Fibroblast of skin of left quadriceps (primary cell): ENCODE results near the gene HIVEP1.
"Not testable (repeated sequence)": the region's sequence is repeated elsewhere in the genome, so short reads cannot be mapped to it uniquely, and the experiment has no call there.

Experiments used
- DNase-seq, 2 experiments: peaks; one replicate each; pipeline ENCODE4 v3.0.0-alpha.2; 2013; ENCODE audit warnings: low read depth in 2 of 2

Gene HIVEP1

DNA sequence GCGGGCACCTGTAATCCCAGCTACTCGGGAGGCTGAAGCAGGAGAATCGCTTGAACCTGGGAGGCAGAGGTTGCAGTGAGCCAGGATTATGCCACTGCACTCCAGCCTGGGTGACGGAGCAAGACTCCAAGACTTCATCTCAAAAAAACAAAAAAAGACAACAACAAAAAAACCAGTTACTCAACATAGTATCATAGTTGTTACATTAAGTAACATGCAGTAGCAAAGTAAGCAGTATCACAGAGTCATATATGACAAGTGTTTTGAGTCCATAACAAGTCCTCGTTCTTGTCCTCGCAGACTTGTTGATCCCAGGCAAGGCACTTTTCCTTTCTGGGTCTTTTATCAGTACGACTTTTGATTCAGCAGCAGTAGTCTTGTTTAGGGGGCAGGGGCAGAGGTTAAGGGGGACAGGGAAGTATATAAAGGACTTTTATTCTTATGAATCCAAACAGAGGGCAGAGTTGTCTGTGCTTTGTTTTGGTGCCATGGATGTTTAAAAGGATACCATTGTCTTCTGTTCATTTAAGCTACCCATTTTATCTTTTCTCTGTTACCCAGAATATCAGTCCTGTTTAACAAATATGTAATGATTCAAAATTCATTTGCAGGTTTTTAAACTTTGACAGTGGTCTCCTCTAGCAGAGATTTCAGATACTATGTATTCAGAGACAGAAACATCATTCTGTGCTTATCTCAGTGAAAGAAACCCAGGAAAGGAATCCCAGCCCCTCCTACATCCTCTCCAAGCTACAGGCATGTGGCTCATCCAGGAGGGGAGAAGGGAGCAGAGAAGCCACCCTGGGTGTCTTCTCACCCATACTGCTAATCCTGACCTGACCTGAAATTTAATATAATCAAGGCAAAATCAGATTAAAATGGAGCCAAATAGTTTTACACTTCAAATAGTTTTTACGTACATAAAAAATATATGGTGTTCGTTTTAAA is 140.2 kb downstream of the HIVEP1 start:
- no peak for DNase-seq

GRCh38 chr6:12155769-12156168 is 143.7 kb downstream of the HIVEP1 start:
- not testable (repeated sequence) for DNase-seq

- DNase-seq = no peak
Measured at GRCh38 chr6:12158686-12159415, 146.7 kb downstream of the HIVEP1 start.

DNA sequence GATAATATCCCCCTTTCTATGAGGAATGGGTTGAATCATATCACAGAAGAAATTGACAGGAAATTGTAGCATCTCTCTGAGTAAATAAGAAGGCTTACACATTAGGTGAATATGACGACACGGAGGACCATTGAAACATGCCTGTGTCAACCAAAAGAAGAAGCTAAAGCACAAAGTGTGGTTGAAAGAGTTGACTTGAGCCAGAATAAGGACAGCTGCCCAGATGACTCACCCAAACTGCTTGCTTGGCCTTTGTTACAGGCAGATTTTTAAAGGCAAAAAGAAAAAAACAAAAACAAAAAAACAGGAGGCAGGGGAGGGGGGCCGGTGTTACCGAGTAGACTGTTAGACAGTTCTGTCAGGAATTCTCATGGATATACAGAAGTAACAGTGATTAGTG is 148.2 kb downstream of the HIVEP1 start:
- no peak for DNase-seq

DNA sequence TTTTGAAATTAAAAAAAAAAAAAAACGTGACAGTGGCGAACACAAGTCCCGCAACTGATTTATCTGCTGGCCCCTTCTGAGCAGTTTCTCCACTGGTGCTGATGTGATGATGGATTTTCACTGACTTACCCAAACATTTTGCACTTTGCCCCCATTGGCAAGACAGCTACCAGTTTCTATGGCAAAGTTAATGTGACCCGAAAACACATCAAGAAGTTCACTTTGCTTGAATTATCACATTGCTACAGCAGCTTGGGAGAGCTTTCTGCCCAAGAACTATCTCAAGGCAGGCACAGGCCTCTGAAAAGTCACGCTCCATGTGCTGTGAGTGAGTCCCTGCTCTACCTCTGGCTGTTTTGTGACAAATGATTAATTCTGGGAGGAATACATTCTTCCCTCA is 150.1 kb downstream of the HIVEP1 start:
- DNase-seq = no peak

- DNase-seq = no peak
Measured at GRCh38 chr6:12163149-12163548, 151.0 kb downstream of the HIVEP1 start.

GRCh38 chr6:12163744-12164507 is 151.8 kb downstream of the HIVEP1 start:
- DNase-seq = no peak

DNA sequence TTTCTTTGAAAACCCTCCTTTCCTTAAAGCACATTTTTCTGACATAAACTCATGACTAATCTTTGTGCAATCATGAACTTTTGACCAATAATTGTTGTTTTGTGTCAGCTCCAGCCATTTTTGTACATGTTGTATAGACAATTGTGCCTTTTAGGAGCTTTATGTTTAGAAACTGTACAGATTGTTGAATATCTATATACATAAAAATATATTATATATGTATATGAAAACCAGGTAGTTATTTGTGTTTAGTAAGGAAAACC is 152.3 kb downstream of the HIVEP1 start:
- no peak for DNase-seq

DNA sequence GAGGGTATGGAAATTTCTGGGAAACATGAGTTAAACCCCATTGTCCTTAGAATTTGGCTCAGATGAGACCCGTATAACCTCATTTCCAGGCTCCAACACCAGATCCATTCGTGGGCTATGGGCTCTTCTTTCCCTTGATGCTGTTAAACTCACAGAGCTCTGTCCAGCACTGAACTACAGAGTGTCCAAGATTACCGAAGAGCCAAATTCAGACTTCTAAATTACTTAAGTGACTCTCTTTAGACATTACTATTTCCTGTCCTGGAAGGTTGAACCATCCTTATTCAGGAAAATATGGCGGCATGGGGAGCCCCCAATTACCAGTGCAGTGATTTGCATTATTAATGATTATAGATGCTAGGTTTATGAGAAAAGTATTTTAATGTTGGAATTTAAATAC is 153.2 kb downstream of the HIVEP1 start:
- DNase-seq = no peak

DNA sequence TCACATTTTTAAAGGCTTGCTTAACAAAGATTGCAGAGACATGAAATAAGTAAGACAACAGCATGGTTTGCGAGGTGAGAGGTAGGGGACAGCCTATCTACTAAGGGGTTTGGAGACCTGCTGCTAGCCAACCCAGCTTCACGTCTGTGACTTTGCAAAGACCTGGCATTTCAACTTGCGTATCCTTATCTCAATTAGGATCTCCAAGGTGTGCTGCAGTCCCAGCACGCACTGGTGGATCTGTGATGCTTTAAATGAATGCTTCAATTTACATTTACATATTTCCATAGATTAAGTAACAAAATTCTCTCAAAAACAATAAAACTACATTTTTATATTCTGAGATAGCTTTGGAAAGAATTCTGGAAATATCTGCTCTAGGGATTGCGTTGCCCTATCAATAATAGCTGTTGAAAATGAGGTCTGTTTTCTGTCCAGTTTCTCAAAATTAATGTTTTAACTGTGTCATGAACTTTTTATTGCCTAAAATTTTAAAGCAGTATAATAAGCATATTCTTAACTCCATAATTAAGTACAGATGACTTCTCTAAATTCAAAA is 153.7 kb downstream of the HIVEP1 start:
- no peak for DNase-seq

GRCh38 chr6:12169377-12169776 is 157.3 kb downstream of the HIVEP1 start:
- no peak for DNase-seq

GRCh38 chr6:12170351-12171092 is 158.4 kb downstream of the HIVEP1 start:
- DNase-seq = no peak

DNA sequence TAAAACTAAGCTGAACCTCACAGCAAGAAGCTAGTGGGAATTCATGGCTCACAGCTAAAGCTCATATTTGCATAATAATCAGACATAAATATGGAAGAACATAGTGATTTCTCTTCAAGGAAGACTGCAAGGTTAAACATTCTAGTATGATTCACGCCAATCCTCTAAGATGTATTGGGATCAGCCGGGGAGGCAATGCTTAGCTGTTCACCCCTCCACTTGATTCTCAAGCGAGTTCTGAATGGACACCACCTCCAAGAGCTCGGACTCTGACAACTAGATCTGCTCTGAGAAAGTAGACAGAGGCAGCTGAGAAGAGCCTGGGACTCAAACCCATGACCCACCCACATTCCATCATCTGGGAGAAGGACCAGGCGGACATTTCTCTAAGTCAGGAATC is 159.6 kb downstream of the HIVEP1 start:
- DNase-seq = no peak

- DNase-seq = no peak
Measured at GRCh38 chr6:12172572-12172971, 160.5 kb downstream of the HIVEP1 start.

- DNase-seq = no peak
Measured at GRCh38 chr6:12173181-12173580, 161.1 kb downstream of the HIVEP1 start.

DNA sequence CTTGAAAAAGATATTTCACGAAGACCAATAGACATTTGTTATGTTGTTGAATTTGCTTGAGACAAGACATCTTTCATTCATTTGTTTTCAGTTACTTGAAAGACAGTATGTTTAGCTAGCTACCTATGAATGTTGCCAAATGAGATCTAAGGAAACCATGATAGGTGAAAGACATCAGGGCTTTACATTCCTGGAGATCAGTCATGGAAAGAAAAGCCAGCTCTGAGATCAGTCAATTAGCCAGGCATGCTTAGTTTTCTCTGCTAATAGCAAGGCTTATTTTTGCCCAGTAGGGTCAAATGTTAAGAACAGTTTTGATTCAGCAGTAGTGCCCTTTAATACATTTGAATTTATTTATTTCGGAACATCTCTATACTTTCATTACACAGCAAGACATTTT is 161.5 kb downstream of the HIVEP1 start:
- no peak for DNase-seq

DNA sequence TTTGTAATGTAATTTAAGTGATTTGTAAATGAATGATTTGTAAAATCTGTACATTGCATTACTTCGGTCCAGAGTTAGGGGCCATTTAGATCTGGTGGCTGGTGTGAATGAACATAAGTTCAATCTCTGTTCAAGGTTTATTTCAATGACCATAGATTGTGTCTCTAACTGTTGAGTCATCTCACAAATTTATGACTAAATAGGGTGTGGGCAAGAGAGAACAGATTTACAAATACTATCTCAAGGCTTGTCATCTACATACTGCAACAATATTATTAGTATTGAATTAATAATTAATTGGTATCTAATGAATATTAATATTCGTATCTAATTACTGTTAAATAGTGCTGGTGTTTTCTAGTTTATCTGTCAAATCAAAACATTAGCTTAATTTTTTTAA is 162.8 kb downstream of the HIVEP1 start:
- DNase-seq = no peak

DNA sequence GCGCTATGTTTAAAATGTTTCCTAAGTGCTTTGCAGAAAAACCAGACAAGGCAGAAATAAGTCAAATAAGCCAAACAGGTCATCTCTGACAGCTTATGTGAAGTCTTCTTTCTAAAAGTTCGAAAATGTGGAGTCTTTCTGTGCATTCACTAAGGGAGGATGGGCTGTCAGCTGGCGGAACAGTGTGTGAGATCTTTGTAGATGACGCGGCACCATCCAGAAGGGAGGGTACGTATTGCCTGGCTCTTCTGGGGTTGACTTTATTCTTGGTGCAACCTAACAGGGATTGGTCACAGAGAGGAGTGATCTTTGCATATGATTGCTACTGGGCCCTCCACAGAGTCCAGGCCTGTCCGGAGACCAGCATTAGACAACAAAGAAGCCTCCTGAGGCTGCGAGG is 163.5 kb downstream of the HIVEP1 start:
- DNase-seq = no peak

- DNase-seq = not testable (repeated sequence)
Measured at GRCh38 chr6:12176782-12177181, 164.7 kb downstream of the HIVEP1 start.

GRCh38 chr6:12178521-12178920 is 166.4 kb downstream of the HIVEP1 start:
- DNase-seq = no peak

DNA sequence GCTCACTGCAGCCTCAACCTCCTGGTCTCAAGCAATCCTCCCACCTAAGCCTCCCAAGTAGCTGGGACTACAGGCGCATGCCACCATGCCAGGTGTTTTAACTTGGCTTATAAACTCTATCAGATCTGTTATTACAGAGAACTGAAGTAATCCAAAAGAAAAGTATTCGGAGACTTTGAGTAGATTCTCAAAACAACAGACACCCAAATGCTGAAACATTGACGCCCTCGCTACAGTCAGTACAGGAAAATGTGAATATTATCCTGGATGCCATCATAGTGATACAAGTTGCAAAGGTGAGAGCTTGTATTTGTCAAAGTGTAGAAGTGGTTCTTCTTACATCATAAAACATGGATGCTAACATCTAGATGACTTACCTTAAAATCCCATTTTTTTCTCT is 169.4 kb downstream of the HIVEP1 start:
- DNase-seq = no peak

DNA sequence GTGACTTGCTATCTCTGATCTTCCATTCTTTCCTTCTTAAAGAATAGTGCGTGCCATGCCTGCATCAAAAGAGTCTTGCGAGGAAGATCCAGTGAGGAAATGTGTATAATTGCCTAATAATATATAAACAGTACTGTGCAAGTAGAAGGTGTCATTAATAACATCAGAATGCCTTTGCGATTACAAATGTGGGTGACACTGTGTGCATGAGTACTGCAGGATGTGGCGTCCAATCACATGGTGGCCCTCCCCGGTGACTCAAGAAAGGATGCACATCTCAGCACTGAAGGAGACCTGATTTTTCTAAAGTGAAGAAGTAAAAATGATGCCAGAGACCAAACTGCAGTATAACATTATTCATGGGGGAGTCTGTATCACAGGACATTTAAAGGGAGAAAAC is 170.6 kb downstream of the HIVEP1 start:
- no peak for DNase-seq
